GM23338 (cell line): ENCODE data around the gene RPL37.

ENCODE experiments used
- CREB1 ChIP-seq: fragments of 250-450 bp; sonication (Bioruptor Pico); IDR thresholded peaks from 2 replicates; pipeline ENCODE4 v1.5.0; 2020; ENCODE audit warnings: low read depth, mild to moderate bottlenecking, moderate library complexity
- EZH2 ChIP-seq: fragments of 200-600 bp; sonication (generic); IDR thresholded peaks from one replicate; pipeline ENCODE4 v1.8.0; 2017; ENCODE audit warnings: antibody characterized with exemption, mild to moderate bottlenecking, low read depth; ENCODE audit not compliant: unreplicated experiment
- JUNB ChIP-seq: IDR thresholded peaks from one replicate; pipeline ENCODE4 v1.6.1; 2016; ENCODE audit warnings: antibody characterized with exemption; ENCODE audit not compliant: unreplicated experiment
- TF ChIP-seq, protein P1 (sequence below), 2 experiments: fragments of 200-600 bp in 1 of 2; sonication (generic) in 1 of 2; conservative IDR thresholded peaks; 2 replicates each; pipeline versions ENCODE4 v1.5.1 to v1.6.1; 2016 to 2017; ENCODE audit warnings: antibody characterized with exemption in 2 of 2, low read depth in 2 of 2, mild to moderate bottlenecking in 2 of 2, moderate library complexity in 1 of 2
- TF ChIP-seq, protein P2 (sequence below): IDR thresholded peaks from 2 replicates; pipeline ENCODE4 v1.6.1; 2016; ENCODE audit warnings: antibody characterized with exemption

DNA sequence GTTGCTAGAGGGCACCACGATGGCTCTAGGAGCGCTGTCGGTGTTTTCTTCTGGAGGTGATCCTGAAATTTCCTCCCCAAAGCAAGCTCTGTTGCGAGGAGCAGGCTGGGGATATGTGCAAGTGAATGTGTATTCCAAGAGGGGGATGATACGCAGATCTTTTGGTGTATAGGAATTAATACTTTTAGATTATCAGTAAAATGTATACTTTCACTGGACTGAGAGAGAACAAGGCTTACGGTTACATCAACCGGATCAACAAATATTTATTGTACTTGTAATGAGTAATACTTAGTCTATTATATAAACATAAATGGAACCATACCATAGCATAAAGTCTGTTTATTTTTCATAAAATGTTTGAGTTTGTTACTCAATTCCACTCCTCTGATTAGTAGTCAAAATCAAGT is 36.2 kb downstream of the RPL37 start:
- TF ChIP-seq, protein P1, sequence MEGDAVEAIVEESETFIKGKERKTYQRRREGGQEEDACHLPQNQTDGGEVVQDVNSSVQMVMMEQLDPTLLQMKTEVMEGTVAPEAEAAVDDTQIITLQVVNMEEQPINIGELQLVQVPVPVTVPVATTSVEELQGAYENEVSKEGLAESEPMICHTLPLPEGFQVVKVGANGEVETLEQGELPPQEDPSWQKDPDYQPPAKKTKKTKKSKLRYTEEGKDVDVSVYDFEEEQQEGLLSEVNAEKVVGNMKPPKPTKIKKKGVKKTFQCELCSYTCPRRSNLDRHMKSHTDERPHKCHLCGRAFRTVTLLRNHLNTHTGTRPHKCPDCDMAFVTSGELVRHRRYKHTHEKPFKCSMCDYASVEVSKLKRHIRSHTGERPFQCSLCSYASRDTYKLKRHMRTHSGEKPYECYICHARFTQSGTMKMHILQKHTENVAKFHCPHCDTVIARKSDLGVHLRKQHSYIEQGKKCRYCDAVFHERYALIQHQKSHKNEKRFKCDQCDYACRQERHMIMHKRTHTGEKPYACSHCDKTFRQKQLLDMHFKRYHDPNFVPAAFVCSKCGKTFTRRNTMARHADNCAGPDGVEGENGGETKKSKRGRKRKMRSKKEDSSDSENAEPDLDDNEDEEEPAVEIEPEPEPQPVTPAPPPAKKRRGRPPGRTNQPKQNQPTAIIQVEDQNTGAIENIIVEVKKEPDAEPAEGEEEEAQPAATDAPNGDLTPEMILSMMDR (conservative IDR thresholded peaks at IDR 0.05; ENCODE audit: low read depth in 2 of 2), result peak in 1 of 2 experiments; percentile 25; a peak in 1 of 4 replicates
- TF ChIP-seq, protein P2, sequence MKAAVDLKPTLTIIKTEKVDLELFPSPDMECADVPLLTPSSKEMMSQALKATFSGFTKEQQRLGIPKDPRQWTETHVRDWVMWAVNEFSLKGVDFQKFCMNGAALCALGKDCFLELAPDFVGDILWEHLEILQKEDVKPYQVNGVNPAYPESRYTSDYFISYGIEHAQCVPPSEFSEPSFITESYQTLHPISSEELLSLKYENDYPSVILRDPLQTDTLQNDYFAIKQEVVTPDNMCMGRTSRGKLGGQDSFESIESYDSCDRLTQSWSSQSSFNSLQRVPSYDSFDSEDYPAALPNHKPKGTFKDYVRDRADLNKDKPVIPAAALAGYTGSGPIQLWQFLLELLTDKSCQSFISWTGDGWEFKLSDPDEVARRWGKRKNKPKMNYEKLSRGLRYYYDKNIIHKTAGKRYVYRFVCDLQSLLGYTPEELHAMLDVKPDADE, result no peak
- TF ChIP-seq EZH2, result no peak
- TF ChIP-seq JUNB, result no peak
- no peak for TF ChIP-seq CREB1 (CRISPR knock-in tag)
